ENCODE measurements around the gene DLX5.

- TF ChIP-seq CTCF (IDR thresholded peaks at IDR 0.05) = no peak
- TF ChIP-seq POLR2A (IDR thresholded peaks at IDR 0.05) = no peak
Observed at GRCh38 chr7:97009753-97010732, 14.6 kb downstream of the DLX5 start.
